EH (cell line): ENCODE results near the gene GPRIN2.
"Not testable (repeated sequence)": the region's sequence is repeated elsewhere in the genome, so short reads cannot be mapped to it uniquely, and the experiment has no call there.

Source experiments
- DNase-seq: peaks from one replicate; pipeline ENCODE4 v3.0.0-alpha.2; 2015; ENCODE audit warnings: low read depth

Gene GPRIN2

GRCh38 chr10:46520381-46520780 lies 36.1 kb downstream of the GPRIN2 start:
- no peak for DNase-seq

- no peak for DNase-seq
These were observed 38.3 kb downstream of the GPRIN2 start for GRCh38 chr10:46518028-46518725.

GRCh38 chr10:46517541-46517940 lies 38.9 kb downstream of the GPRIN2 start:
- no peak for DNase-seq

GRCh38 chr10:46516660-46517416 lies 39.6 kb downstream of the GPRIN2 start:
- DNase-seq: peak; percentile 97

- DNase-seq: no peak
These were observed 40.7 kb downstream of the GPRIN2 start for GRCh38 chr10:46515793-46516192.

DNA sequence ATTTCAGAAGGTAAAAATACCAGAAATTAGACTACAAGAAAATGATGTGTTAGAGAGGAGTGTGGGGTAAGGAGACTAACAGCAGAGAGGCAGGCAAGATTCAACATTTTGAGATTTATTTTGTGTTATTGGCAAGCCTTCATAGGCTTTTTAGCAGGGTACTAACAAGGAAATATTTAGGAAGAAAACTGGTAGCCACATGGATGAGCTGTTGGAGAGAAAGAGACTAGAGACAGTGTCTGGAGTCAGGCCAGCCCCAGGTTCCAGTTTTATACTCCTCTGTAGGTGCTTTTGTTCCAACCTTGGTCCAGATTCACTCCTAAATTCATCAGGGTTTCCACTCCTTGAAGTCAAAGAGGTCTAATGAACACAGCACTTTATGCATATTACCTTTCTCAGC lies 41.1 kb downstream of the GPRIN2 start:
- DNase-seq: no peak

DNA sequence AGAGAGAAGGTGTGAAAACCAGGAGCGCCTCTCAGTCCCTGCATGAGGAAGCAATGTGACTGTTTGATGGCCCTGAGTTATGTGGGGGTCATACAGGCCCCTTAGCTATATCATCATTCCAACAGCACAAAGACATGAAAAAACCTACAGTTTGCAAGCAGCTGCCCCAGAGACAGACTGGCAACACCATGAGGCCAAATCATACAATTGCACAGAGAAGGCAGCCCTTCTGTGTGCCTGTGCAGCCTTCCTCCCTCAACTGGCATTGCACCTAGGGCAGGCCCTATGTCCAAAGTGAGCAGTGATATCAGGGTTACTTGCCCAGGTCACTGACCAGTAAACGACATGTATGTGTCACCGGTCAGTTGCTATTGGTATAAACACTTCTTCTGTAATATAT lies 41.6 kb downstream of the GPRIN2 start:
- DNase-seq: no peak

DNA sequence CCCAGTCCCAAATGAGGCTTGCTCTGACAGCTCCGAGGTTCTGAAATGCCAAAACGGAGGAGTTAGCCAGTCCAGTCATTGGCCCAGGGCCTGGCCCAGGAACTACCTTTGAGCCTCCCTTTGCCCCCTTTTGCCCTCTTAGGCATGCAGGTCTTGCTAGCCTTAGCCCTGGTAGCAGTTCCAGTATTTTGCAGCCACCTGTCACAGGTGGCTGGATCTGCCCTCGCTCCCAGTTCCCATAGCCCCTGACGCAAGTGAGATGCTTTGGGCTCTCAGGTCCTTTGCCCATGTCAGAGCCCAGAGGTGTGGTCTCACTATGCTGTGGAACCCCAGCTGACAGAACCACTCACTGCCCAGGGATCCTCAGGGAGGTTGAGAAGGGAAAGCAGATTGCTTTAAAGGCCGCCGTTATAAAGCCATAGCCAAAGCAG lies 42.0 kb downstream of the GPRIN2 start:
- no peak for DNase-seq

- DNase-seq: not testable (repeated sequence)
These were observed 43.1 kb downstream of the GPRIN2 start for GRCh38 chr10:46513333-46513732.

DNA sequence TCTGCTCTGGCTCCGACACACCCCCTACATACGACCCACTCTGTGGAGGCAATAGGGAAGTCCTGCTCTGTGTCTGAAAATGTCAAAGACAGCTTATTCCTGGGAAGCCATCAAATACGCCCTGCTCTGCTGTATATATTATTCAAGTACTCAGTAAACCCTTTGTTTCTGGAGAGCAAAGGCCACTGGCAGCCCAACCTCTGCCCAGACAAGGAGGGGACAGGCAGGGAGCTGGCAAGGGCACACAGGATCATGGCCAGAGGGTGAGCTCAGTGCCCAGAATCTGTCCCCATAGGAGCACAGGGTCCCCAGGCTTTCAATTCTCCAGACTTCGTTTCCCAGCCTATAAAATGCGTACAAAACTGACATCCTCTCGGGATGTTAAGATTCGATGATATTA lies 43.7 kb downstream of the GPRIN2 start:
- DNase-seq: not testable (repeated sequence)

- DNase-seq: not testable (repeated sequence)
These were observed 44.5 kb downstream of the GPRIN2 start for GRCh38 chr10:46512002-46512401.
